B cell (primary cell): ENCODE results near the gene RNASE13.

Source experiments
- CTCF ChIP-seq: fragments of 200-600 bp; IDR thresholded peaks from one replicate; pipeline ENCODE4 v1.8.0; 2022; ENCODE audit warnings: antibody characterized with exemption, mild to moderate bottlenecking
- EZH2 ChIP-seq: IDR thresholded peaks from 2 replicates; pipeline ENCODE4 v1.6.1; 2012; ENCODE audit warnings: borderline replicate concordance, low read depth, mild to moderate bottlenecking, moderate library complexity, low read length; ENCODE audit not compliant: insufficient read depth, poor library complexity, severe bottlenecking

GRCh38 chr14:21055432-21056117 lies 21.0 kb upstream of the RNASE13 start:
- TF ChIP-seq CTCF (no peak), EZH2 (no peak)
